GM19452 (cell line): ENCODE measurements around the gene BEND3.
"Not testable (repeated sequence)": the region's sequence is repeated elsewhere in the genome, so short reads cannot be mapped to it uniquely, and the experiment has no call there.

Source experiments
- ATAC-seq: cut with Tn5 transposase; IDR thresholded peaks from one replicate; pipeline ENCODE4 v1.9.1; 2021; ENCODE audit not compliant: unreplicated experiment

Gene BEND3

DNA sequence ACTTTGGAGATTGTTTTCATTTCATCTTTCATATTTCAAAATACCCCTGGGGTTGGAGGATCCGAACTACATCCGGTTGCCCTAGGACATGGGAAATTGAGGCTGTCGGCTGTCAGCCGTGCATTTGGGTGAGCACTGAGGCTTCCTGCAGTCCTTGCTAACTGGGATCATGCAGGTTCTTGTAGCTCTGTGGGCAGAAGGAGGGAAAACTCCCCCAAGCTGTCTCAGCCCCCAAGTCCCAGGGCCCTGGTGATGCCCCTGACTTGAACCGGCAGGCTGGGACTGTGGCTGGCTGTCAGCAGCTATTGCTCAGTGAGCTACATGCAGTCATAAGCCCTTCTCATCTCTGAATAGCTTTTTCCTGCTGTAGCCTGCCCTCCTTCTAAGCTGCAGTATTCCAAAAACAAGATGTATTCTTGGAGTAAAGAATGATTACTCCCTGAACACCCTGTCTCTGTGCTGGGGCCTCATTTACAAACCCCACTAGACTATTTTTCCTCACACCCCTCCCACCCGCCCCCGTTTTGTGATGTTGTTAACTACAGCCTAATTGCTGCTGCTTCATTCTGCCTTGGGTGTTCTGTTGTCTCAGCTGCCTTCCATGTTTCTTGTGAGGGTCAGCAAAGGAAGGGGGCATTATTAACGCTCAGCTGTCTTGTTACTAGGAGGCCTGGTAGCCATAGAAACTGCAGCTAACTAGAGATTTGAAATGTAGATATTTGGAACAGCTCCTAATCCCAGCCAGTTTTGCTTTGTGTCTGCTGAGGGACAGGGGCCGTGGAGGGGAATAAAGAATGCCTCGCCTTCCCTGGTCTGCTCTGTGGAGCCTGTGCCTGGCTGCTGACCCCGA lies 69.3 kb downstream of the BEND3 start:
- no peak for ATAC-seq

DNA sequence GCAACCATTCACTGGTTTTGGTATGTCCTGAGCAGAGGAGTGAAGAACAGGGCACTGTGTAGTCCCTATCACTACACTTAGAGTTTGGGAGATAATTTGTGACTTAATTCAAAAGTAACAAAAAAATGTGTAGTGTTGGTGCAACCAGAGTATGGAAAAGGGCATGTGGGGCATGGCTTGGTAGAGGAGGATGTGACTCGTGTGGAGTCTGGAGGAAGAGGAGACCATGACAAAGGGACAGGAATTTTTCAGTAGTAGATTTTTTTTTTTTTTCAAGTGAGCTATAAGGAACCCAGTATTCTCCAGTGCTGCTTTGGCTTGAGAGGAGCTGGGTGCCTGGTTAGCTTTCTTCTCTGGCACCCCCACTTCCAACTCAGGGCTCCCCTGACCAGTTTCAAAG lies 82.2 kb downstream of the BEND3 start:
- ATAC-seq, result no peak

DNA sequence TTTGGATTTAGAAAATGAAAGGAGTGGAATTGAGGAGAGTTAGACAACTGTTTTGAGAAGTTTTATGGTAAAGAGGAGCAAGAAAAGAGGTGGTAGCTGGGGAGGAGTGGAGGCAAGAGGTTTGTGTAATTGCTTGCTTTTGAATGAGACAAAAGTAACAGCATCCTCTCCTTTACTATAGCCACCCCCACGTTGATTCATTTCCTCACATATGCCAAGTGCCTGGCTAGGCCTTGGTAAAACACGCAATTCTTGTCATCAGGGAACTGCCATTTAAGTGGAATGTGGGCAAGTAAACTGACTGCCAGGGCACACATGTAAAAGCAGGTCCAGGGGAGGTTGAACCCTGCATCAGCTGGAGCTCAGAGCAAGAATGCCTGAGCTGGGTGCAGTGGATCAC lies 83.3 kb downstream of the BEND3 start:
- no peak for ATAC-seq

DNA sequence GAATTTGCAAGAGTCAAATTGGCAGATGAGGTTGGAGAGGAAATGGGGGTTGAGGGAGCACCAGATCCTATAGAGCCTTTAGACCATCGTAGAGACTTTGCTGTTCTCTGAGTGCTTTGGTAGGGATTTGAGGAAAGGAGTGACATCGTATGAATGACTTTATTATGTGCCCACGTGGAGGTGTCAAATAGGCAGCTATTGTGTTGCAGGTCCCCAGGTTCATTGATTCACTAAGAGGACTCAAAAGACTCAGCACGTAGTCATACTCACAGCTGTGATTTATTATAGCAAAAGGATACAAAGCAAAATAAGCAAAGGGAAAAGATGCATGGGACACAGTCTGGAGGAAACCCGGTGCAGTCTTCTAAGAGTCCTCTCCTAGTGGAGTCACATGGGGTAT lies 85.2 kb downstream of the BEND3 start:
- no peak for ATAC-seq

DNA sequence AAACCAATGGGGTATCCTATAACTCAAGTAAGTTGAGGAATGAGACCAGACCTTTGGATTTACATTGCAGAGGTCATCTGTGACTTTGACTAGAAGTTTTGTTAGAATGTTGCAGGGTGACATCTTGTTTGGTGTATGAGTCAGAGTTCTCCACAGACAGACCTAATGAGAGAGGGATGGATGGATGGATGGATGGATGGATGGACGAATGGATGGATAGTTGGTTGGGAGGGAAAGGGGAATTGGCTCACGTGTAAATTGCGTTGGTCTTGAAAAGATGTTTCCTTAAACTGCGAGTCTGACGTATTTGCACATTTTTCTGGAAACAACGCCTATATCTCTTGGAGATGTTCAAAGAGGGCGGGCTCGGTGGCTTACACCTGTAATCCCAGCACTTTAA lies 88.3 kb downstream of the BEND3 start:
- ATAC-seq, result no peak

DNA sequence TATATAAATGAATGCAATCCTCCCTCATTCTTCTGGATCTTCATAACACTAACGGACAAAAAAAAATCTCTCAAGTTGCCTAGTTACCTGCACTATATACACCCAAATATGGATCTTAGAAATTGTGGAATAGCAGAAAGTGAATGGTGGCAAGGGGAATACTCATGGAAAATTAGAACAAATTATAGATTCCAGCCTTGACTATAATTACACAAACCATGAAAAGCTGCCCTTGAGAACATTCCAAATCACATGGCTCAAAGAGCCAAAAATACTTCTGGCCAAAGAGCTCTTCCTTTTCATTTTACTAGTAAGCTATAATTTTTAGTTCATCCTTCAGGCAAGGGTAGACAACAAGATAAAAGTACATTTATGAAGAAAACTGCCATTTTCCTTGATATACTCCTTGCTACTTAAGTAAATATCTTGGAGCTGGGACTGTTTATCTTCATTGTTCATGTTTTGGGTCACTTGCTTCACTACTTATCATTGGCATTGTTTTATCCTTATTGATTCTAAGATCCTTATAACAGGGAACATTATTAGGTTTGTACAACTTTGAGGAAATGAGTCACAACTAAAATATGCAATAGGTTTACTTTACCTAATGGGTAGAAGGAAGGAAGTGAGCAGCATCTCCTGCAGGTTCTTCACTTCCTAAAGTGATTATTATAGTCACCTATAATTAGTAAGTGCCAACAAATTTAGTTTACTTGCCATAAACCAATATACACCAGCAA lies 93.7 kb downstream of the BEND3 start:
- ATAC-seq, result no peak

DNA sequence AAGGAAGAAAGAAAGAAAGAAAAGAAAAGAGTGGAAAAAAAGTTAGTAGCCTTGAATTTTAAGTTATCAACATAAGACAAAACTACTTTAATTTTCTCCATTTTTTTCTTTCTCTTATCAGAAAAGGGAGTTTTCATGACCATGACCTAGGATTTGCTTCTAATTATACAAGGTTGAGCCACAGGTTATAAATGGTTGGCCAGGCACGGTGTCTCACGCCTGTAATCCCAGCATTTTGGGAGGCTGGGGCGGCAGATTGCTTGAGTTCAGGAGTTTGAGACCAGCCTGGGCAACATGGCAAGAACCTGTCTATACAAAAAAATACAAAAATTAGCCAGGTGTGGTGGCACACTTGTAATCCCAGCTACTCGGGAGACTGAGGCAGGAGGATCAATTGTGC lies 95.1 kb downstream of the BEND3 start:
- no peak for ATAC-seq

DNA sequence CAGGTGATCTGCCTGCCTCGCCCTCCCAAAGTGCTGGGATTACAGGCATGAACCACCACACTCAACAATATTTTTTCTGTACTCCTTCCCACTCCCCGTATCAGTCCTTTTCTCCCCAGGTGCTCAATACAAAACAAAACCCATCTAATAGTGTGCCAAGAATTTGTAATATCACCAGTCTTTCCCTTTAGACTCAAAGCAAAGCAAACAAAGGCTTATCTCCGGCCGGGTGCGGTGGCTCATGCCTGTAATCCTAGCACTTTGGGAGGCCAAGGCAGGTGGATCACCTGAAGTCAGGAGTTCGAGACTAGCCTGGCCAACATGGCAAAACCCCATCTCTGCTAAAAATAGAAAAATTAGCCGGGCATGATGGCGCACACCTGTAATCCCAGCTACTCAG lies 95.7 kb downstream of the BEND3 start:
- not testable (repeated sequence) for ATAC-seq

DNA sequence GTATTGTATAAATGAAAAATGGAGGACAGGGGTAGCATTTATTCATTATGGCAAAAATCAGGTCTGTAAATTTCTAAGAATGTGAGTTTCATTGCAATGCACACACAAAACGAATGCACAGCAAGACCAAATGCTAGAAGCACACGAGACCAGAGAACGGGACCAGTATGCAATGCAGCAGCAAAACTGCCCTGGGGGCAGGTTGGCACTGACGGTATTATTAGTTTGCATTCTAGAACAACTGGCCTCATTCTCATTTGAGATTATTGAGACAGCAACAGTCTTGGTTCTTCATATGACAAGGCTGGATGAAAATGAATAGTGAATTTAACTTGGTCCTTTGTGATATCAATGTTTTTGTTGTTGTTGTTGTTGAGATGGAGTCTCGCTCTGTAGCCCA lies 96.3 kb downstream of the BEND3 start:
- no peak for ATAC-seq
